Activated T-cell treated with anti-CD3 and anti-CD28 coated beads, Interleukin-2, amount 50 U/mL, for 72 hours (primary cell): ENCODE measurements around the gene CEP128. TPM values are rescaled to one million over a fixed set of nuclear protein-coding genes. Genes with fewer than 3 reads are reported as not detected.
A peak's percentile ranks its signal among the peaks of the same experiment; 100 is the strongest.

Experiments
- ATAC-seq, 2 donors: fragments of 150-1000 bp; cut with Tn5 transposase; replicated peaks in 1 of 2; 2 replicates each; pipeline ENCODE4 v1.10.0; 2021; ENCODE audit warnings: moderate library complexity in 2 of 2, mild to moderate bottlenecking in 1 of 2
- DNase-seq, 2 donors: peaks; one replicate each; pipeline ENCODE4 v3.0.0; 2021 to 2022; ENCODE audit warnings: mixed read lengths in 1 of 2
- H3K27ac Mint-ChIP-seq: one replicate; pipeline ENCODE4 v1.8.0; 2022; ENCODE audit warnings: mild to moderate bottlenecking, moderate library complexity, mixed read lengths
- H3K27me3 Mint-ChIP-seq: one replicate; pipeline ENCODE4 v1.8.0; 2022; ENCODE audit warnings: low read depth, mixed read lengths
- H3K36me3 Mint-ChIP-seq, 2 donors: one replicate each; pipeline ENCODE4 v1.8.0; 2022; ENCODE audit warnings: mixed read lengths in 2 of 2, mild to moderate bottlenecking in 1 of 2; ENCODE audit not compliant: insufficient read depth in 2 of 2
- H3K4me1 Mint-ChIP-seq: one replicate; pipeline ENCODE4 v1.8.0; 2022; ENCODE audit warnings: low read depth, mixed read lengths
- H3K4me3 Mint-ChIP-seq, 2 donors: one replicate each; pipeline ENCODE4 v1.8.0; 2022; ENCODE audit warnings: mild to moderate bottlenecking in 2 of 2, mixed read lengths in 2 of 2, moderate library complexity in 2 of 2
- H3K9me3 Mint-ChIP-seq, 2 donors: one replicate each; pipeline ENCODE4 v1.8.0; 2022; ENCODE audit warnings: mixed read lengths in 2 of 2
- total RNA-seq, 2 donors: library from RNA; stranded (reverse); gene quantifications; one replicate each; pipeline ENCODE4 v1.2.3, GENCODE V29; 2022

Gene CEP128
- 10 to 100 TPM; 14.2 to 16.9 TPM for total RNA-seq

- Mint-ChIP-seq H3K27ac (peak within 1 kb of the TSS; percentile 84), H3K36me3 (peaks cover 3 to 5% of the 10 kb centered on the region in 2 donors), H3K9me3 (peaks cover 3% of the 10 kb centered on the region in 2 donors), H3K4me1 (peaks cover 34% of the 10 kb centered on the region), H3K4me3 (peak within 1 kb of the TSS; percentile 85 to 90), H3K27me3 (no peaks in the 10 kb centered on the region)
- DNase-seq (peak; percentile 84 to 85), ATAC-seq (peak; percentile 82 to 89)
Measured at GRCh38 chr14:80941241-80942185, at the start of gene CEP128. CEP128 (minus strand) TSS chr14:80941738.

GRCh38 chr14:80988735-80989429 lies 47.3 kb upstream of the CEP128 start:
- ATAC-seq (peak; percentile 97 to 99), DNase-seq (peak; percentile 17 to 35)
- peaks cover 6% of the 10 kb centered on the region for H3K27me3 Mint-ChIP-seq
- no peaks in the 10 kb centered on the region for H3K4me1 Mint-ChIP-seq
- no peaks in the 10 kb centered on the region for H3K36me3 Mint-ChIP-seq
- H3K4me3 Mint-ChIP-seq = no peak overlapping the region
- no peak overlapping the region for H3K27ac Mint-ChIP-seq
- no peaks in the 10 kb centered on the region for H3K9me3 Mint-ChIP-seq

DNA sequence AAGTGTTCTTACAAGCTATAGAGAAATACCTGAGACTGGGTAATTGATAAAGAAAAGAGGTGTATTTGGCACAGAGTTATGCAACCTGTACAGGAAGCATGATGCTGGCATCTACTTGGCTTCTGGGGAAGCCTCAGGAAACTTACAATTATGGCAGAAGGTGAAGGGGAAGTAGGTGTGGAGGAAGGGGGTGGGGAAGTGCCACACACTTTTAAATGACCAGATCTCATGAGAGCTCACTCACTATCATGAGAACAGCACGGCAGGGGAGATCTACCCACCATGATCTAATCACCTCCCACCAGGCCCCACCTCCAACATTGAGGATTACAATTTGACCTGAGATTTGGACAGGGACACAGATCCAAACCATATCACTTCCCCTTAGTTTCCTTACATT lies 46.7 kb upstream of the CEP128 start:
- Mint-ChIP-seq H3K27me3 (peaks cover 6% of the 10 kb centered on the region), H3K27ac (no peak overlapping the region), H3K4me3 (no peak overlapping the region), H3K4me1 (no peaks in the 10 kb centered on the region), H3K36me3 (no peaks in the 10 kb centered on the region), H3K9me3 (no peaks in the 10 kb centered on the region)
- ATAC-seq (peak in 1 of 2 donors; percentile 15), DNase-seq (no peak)

DNA sequence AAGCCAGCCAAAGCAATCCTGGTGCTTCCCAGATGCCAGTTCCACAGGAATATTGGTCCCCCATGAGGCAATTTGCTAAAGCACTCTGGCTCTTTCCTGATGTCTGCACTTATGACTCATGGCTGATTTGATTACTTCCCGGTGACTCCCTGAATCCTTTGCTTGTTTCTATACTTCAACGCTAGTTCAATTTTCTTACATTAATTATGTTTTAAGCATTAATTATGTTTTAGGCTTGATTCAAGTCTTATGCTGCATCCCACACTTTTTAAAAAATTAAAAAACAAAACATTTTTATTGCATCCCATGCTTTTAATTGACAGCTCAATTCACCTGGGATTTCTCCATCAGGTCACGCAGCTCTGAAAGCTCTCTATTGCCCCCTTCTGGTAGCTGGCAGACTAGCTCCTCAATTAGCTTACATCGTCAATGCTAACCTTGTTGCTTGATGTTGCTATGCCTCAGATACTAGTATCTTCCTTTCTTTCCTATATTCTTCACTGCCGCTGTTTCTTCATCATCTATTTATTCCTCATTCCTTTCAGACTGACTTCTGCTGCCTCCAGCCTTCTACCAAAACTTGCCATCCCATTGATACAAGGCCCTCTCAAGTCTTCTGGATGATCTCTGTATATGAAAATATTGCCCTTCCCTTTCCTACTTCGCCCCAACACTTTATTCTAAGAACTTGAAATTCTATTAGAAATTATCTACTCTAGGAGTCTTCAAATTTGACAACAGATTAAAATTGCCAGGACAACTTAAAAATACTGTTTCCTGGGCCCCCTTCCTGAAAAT lies 45.9 kb upstream of the CEP128 start:
- Mint-ChIP-seq H3K27ac (no peak overlapping the region), H3K27me3 (peaks cover 6% of the 10 kb centered on the region), H3K9me3 (no peaks in the 10 kb centered on the region), H3K4me3 (no peak overlapping the region), H3K36me3 (no peaks in the 10 kb centered on the region), H3K4me1 (no peaks in the 10 kb centered on the region)
- no peak for ATAC-seq
- DNase-seq = peak; percentile 64 to 65

- Mint-ChIP-seq H3K4me3 (no peak overlapping the region), H3K27ac (no peak overlapping the region), H3K27me3 (no peaks in the 10 kb centered on the region), H3K36me3 (no peaks in the 10 kb centered on the region), H3K4me1 (peaks cover 15% of the 10 kb centered on the region), H3K9me3 (no peaks in the 10 kb centered on the region)
- no peak for ATAC-seq
- DNase-seq = no peak
Measured at GRCh38 chr14:80982711-80983110, 41.2 kb upstream of the CEP128 start.

DNA sequence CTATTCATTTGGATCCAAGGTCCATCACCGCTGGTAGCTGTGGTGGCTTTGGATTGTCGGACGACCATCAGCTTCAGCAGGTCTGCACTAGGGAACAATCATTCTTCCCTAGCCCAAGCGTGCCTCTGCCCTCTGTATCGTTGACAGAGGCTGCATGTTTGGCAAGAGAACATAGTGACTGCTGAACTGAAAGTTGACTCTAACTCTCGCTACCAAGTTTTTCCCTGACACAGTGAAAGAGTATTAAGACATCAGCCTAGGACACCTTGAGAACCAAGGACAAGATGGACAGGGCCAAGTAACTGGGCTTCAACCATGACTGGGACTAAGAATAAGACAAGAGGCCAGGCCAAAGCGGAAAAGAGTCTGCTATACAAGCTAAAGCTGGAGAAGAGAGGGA lies 40.1 kb upstream of the CEP128 start:
- H3K27ac Mint-ChIP-seq = no peak overlapping the region
- no peaks in the 10 kb centered on the region for H3K27me3 Mint-ChIP-seq
- H3K36me3 Mint-ChIP-seq = no peaks in the 10 kb centered on the region
- ATAC-seq = no peak
- no peak overlapping the region for H3K4me3 Mint-ChIP-seq
- no peaks in the 10 kb centered on the region for H3K9me3 Mint-ChIP-seq
- DNase-seq = no peak
- peaks cover 19% of the 10 kb centered on the region for H3K4me1 Mint-ChIP-seq

- no peaks in the 10 kb centered on the region for H3K27me3 Mint-ChIP-seq
- ATAC-seq (no peak), DNase-seq (no peak)
- H3K9me3 Mint-ChIP-seq = no peaks in the 10 kb centered on the region
- no peaks in the 10 kb centered on the region for H3K36me3 Mint-ChIP-seq
- no peak overlapping the region for H3K27ac Mint-ChIP-seq
- peaks cover 19% of the 10 kb centered on the region for H3K4me1 Mint-ChIP-seq
- H3K4me3 Mint-ChIP-seq = no peak overlapping the region
Measured at GRCh38 chr14:80981156-80981555, 39.6 kb upstream of the CEP128 start.

GRCh38 chr14:80979951-80980350 lies 38.4 kb upstream of the CEP128 start:
- Mint-ChIP-seq H3K4me1 (peaks cover 19% of the 10 kb centered on the region), H3K36me3 (no peaks in the 10 kb centered on the region), H3K9me3 (no peaks in the 10 kb centered on the region), H3K27ac (no peak overlapping the region), H3K27me3 (peaks cover 7% of the 10 kb centered on the region), H3K4me3 (no peak overlapping the region)
- ATAC-seq (no peak), DNase-seq (no peak)

- Mint-ChIP-seq H3K4me1 (peaks cover 30% of the 10 kb centered on the region), H3K27me3 (peaks cover 22% of the 10 kb centered on the region), H3K4me3 (peak overlapping the region in 1 of 2 donors; percentile 45), H3K36me3 (no peaks in the 10 kb centered on the region), H3K9me3 (no peaks in the 10 kb centered on the region), H3K27ac (no peak overlapping the region)
- peak in 1 of 2 donors; percentile 24 for DNase-seq
- ATAC-seq = peak; percentile 77 to 78
Measured at GRCh38 chr14:80978403-80978802, 36.9 kb upstream of the CEP128 start.

- H3K36me3 Mint-ChIP-seq = no peaks in the 10 kb centered on the region
- ATAC-seq = peak in 1 of 2 donors; percentile 27
- no peak overlapping the region for H3K4me3 Mint-ChIP-seq
- no peak overlapping the region for H3K27ac Mint-ChIP-seq
- H3K9me3 Mint-ChIP-seq = no peaks in the 10 kb centered on the region
- H3K27me3 Mint-ChIP-seq = peaks cover 28% of the 10 kb centered on the region
- peaks cover 33% of the 10 kb centered on the region for H3K4me1 Mint-ChIP-seq
- no peak for DNase-seq
Measured at GRCh38 chr14:80977221-80977620, 35.7 kb upstream of the CEP128 start.

- no peak for DNase-seq
- Mint-ChIP-seq H3K4me3 (no peak overlapping the region), H3K27me3 (peaks cover 30% of the 10 kb centered on the region), H3K36me3 (no peaks in the 10 kb centered on the region), H3K9me3 (no peaks in the 10 kb centered on the region), H3K27ac (no peak overlapping the region), H3K4me1 (peaks cover 33% of the 10 kb centered on the region)
- no peak for ATAC-seq
Measured at GRCh38 chr14:80974679-80975078, 33.1 kb upstream of the CEP128 start.

GRCh38 chr14:80973931-80974641 lies 32.5 kb upstream of the CEP128 start:
- Mint-ChIP-seq H3K4me1 (peaks cover 32% of the 10 kb centered on the region), H3K4me3 (no peak overlapping the region), H3K27me3 (peaks cover 30% of the 10 kb centered on the region), H3K36me3 (no peaks in the 10 kb centered on the region), H3K9me3 (no peaks in the 10 kb centered on the region), H3K27ac (no peak overlapping the region)
- ATAC-seq = peak in 1 of 2 donors; percentile 59
- no peak for DNase-seq
